ENCODE results near the gene ZNF446.

DNA sequence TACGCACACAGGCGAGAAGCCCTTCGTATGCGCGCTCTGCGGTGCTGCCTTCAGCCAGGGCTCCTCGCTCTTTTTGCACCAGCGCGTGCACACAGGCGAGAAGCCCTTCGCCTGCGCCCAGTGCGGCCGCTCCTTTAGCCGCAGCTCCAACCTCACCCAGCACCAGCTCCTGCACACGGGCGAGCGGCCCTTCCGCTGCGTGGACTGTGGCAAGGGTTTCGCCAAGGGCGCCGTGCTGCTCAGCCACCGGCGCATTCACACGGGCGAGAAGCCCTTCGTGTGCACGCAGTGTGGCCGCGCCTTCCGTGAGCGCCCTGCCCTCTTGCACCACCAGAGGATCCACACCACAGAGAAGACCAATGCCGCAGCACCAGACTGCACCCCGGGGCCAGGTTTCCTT, 20.0 kb upstream of the ZNF446 start:
- TF ChIP-seq, protein P1, sequence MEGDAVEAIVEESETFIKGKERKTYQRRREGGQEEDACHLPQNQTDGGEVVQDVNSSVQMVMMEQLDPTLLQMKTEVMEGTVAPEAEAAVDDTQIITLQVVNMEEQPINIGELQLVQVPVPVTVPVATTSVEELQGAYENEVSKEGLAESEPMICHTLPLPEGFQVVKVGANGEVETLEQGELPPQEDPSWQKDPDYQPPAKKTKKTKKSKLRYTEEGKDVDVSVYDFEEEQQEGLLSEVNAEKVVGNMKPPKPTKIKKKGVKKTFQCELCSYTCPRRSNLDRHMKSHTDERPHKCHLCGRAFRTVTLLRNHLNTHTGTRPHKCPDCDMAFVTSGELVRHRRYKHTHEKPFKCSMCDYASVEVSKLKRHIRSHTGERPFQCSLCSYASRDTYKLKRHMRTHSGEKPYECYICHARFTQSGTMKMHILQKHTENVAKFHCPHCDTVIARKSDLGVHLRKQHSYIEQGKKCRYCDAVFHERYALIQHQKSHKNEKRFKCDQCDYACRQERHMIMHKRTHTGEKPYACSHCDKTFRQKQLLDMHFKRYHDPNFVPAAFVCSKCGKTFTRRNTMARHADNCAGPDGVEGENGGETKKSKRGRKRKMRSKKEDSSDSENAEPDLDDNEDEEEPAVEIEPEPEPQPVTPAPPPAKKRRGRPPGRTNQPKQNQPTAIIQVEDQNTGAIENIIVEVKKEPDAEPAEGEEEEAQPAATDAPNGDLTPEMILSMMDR (conservative IDR thresholded peaks at IDR 0.05; ENCODE audit: low read length), result no peak
- no peak for TF ChIP-seq EZH2phosphoT487 (IDR thresholded peaks at IDR 0.05; ENCODE audit: borderline replicate concordance, low read depth, low read length)

Data from OCI-LY7 (cell line).